DOHH2 (cell line): ENCODE data around the gene HACD3.
A peak's percentile ranks its signal among the peaks of the same experiment; 100 is the strongest.

Source experiments
- H3F3A ChIP-seq: fragments of 200-600 bp; sonication (generic), shearing (Covaris generic); 2 replicates; pipeline ENCODE4 v1.6.0; 2016; ENCODE audit warnings: antibody characterized with exemption, mild to moderate bottlenecking; ENCODE audit not compliant: control insufficient read depth, insufficient read depth
- H3K27ac ChIP-seq: fragments of 200-600 bp; sonication (generic); 2 replicates; pipeline ENCODE4 v1.5.1; 2014; ENCODE audit warnings: low read depth, mild to moderate bottlenecking, low read length, moderate library complexity
- H3K27me3 ChIP-seq: fragments of 200-600 bp; sonication (generic); 2 replicates; pipeline ENCODE4 v1.6.1; 2014; ENCODE audit warnings: mild to moderate bottlenecking, low read length, mixed read lengths; ENCODE audit not compliant: control insufficient read depth
- H3K36me3 ChIP-seq: fragments of 200-600 bp; sonication (generic); 2 replicates; pipeline ENCODE4 v1.6.1; 2014; ENCODE audit warnings: mild to moderate bottlenecking, low read length, moderate library complexity, mixed read lengths; ENCODE audit not compliant: control insufficient read depth
- H3K4me1 ChIP-seq: fragments of 200-600 bp; sonication (generic); 2 replicates; pipeline ENCODE4 v1.6.1; 2014; ENCODE audit warnings: mild to moderate bottlenecking, low read length, mixed read lengths; ENCODE audit not compliant: control insufficient read depth
- H3K4me2 ChIP-seq: fragments of 200-600 bp; sonication (generic); 2 replicates; pipeline ENCODE4 v1.6.0; 2014; ENCODE audit warnings: mild to moderate bottlenecking, low read length, moderate library complexity
- H3K4me3 ChIP-seq: fragments of 200-600 bp; sonication (generic); 2 replicates; pipeline ENCODE4 v1.5.1; 2014; ENCODE audit warnings: mild to moderate bottlenecking, low read length, mixed read lengths
- H3K79me2 ChIP-seq: fragments of 200-600 bp; sonication (generic); 2 replicates; pipeline ENCODE4 v1.6.1; 2014; ENCODE audit warnings: mild to moderate bottlenecking, low read length, mixed read lengths; ENCODE audit not compliant: control insufficient read depth
- H3K9me2 ChIP-seq: fragments of 200-600 bp; sonication (generic); replicated peaks from 2 replicates; pipeline ENCODE4 v1.6.1; 2014; ENCODE audit warnings: mild to moderate bottlenecking, low read length, mixed read lengths; ENCODE audit not compliant: control insufficient read depth
- H3K9me3 ChIP-seq: fragments of 200-600 bp; sonication (generic); 2 replicates; pipeline ENCODE4 v1.6.1; 2014; ENCODE audit warnings: antibody characterized with exemption, low read length, mixed read lengths; ENCODE audit not compliant: control insufficient read depth, insufficient read depth
- H4K20me1 ChIP-seq: fragments of 200-600 bp; sonication (generic); 2 replicates; pipeline ENCODE4 v1.6.0; 2014; ENCODE audit warnings: low read depth, mild to moderate bottlenecking, antibody characterized with exemption, low read length, moderate library complexity; ENCODE audit not compliant: control insufficient read depth, insufficient read depth
- EZH2phosphoT487 ChIP-seq: fragments of 200-600 bp; sonication (generic); IDR thresholded peaks from 2 replicates; pipeline ENCODE4 v1.6.1; 2017; ENCODE audit warnings: borderline replicate concordance, mild to moderate bottlenecking, antibody characterized with exemption, low read length, moderate library complexity, mixed read lengths
- TF ChIP-seq, protein P1 (sequence below): fragments of 200-600 bp; sonication (generic); IDR thresholded peaks from one replicate; pipeline ENCODE4 v1.5.1; 2014; ENCODE audit warnings: antibody characterized with exemption, mild to moderate bottlenecking, low read depth, low read length; ENCODE audit not compliant: poor library complexity, severe bottlenecking

Gene HACD3

DNA sequence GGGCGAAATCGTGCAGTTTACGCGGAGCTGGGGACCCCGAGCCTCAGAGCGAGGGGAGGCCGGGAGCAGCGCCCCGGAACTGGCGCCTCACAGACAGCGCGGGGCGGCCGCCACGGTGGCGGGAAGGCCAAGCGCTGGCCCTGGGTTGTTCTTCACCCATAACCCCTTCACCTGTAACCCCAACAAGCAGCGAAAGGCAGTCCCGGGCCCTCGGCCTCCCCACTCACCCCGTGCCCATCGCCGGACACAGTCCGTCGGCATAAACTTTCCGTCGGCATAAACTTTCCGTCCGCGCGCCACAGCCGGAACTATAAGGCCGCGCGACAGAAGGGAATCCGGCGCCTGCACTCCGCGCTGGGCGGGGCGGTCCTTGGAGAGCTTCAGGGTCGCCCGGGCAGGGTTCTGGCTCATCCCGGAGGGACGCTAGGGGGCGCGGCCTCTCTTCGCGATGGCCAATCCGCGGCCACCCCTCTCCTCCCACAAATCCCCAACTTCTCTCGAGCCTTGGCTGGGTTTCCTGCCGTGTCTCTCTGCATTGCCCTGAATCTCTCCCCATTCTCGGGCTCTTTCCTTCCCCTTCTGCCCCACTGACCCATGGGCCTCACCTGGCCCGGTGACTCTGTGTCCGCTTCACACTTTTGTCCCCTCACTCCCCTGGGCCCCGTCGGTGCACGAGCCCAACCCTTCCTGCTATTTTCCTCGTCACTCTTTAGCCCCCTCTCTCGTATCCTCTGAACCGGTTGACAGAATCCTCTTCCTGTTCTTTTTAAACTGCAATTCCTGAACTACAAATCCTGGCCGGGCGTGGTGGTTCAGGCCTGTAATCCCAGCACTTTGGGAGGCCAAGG lies 80.8 kb downstream of the HACD3 start, which contains the start of gene INTS14:
TSS of gene INTS14 (minus strand) at position 261 of the 848 bp plus-strand sequence. CDS start 3,751 bp downstream, outside the sequence.
- H3K4me2 ChIP-seq, result peak within 1 kb of the TSS; percentile 85
- H3F3A ChIP-seq, result no peaks in the 10 kb centered on the region
- H3K9me2 ChIP-seq, result no peaks in the 10 kb centered on the region
- peaks cover 34% of the 10 kb centered on the region for H3K4me1 ChIP-seq
- peak within 1 kb of the TSS; percentile 49 for H3K27ac ChIP-seq
- H3K9me3 ChIP-seq, result no peaks in the 10 kb centered on the region
- peaks cover 24% of the 10 kb centered on the region for H3K36me3 ChIP-seq
- H3K79me2 ChIP-seq, result peaks cover 56% of the 10 kb centered on the region
- H3K4me3 ChIP-seq, result peak within 1 kb of the TSS; percentile 76
- H4K20me1 ChIP-seq, result no peaks in the 10 kb centered on the region
- H3K27me3 ChIP-seq, result no peaks in the 10 kb centered on the region
- TF ChIP-seq, protein P1, sequence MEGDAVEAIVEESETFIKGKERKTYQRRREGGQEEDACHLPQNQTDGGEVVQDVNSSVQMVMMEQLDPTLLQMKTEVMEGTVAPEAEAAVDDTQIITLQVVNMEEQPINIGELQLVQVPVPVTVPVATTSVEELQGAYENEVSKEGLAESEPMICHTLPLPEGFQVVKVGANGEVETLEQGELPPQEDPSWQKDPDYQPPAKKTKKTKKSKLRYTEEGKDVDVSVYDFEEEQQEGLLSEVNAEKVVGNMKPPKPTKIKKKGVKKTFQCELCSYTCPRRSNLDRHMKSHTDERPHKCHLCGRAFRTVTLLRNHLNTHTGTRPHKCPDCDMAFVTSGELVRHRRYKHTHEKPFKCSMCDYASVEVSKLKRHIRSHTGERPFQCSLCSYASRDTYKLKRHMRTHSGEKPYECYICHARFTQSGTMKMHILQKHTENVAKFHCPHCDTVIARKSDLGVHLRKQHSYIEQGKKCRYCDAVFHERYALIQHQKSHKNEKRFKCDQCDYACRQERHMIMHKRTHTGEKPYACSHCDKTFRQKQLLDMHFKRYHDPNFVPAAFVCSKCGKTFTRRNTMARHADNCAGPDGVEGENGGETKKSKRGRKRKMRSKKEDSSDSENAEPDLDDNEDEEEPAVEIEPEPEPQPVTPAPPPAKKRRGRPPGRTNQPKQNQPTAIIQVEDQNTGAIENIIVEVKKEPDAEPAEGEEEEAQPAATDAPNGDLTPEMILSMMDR, result peak; percentile 70
- TF ChIP-seq EZH2phosphoT487, result no peak

DNA sequence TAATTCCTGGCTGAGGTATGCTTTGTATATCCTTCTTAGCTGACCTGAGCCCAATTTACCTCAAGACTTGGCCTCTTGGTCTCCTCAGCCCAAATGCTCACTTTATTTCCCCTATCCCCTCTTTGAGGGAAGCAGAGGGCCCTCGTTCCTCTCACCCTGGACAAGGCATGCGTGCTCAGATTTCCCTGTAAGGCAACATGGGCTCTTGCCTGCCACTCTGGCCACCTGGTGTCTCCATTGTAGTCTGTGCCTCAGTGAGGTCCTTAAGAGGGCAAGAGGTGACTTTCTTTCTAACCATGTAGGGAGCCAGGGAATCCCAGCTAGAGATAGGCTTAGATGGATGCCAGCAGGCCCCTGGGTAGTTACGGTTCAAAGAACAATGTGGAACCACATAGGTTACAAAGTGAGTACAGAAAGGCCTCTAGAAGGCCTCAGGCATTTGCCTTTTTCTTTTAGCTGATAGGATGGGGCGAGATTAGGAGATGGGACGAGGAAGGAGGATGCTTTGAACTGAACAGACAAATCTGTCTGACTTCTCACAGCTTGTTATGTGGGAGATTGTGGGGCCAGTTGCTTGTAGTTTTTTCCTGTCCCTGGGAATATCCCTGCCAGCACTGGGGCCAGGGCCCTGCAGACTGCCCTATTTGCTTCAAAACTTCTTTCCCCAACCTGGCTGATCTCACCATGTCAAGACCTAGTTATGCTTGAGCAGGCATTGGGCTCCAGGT lies 81.8 kb downstream of the HACD3 start:
- Histone ChIP-seq H4K20me1 (no peaks in the 10 kb centered on the region), H3K9me3 (no peaks in the 10 kb centered on the region), H3K4me1 (peaks cover 34% of the 10 kb centered on the region), H3K9me2 (no peaks in the 10 kb centered on the region), H3K36me3 (peaks cover 19% of the 10 kb centered on the region), H3K4me2 (peak overlapping the region; percentile 85), H3K27ac (no peak overlapping the region), H3F3A (no peaks in the 10 kb centered on the region), H3K79me2 (peaks cover 47% of the 10 kb centered on the region), H3K4me3 (peak overlapping the region; percentile 76), H3K27me3 (no peaks in the 10 kb centered on the region)
- no peak for TF ChIP-seq EZH2phosphoT487
- TF ChIP-seq, protein P1, result no peak

DNA sequence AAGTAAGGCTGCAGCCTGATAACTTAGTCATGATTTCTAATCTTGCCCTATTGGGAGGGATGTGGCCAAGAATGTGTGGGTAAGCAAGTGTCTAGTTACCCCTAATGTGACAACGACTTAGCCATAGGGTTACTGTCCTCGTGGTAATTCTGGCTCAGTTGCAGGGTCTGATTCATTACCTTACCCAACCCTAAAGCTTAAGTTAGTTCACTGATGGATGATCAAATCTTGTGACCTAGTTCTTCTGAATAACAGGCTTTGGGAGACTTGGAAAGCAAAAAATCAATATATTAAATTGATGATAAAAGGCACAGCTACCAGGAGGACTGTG lies 82.3 kb downstream of the HACD3 start:
- Histone ChIP-seq H3K9me2 (no peaks in the 10 kb centered on the region), H3K9me3 (no peaks in the 10 kb centered on the region), H3K79me2 (peaks cover 42% of the 10 kb centered on the region), H3K4me1 (peaks cover 34% of the 10 kb centered on the region), H3K4me3 (no peak overlapping the region), H3K27me3 (no peaks in the 10 kb centered on the region), H3K36me3 (peaks cover 13% of the 10 kb centered on the region), H3K4me2 (peak overlapping the region; percentile 85; the same call in 1 of the 2 replicates), H3K27ac (no peak overlapping the region), H3F3A (no peaks in the 10 kb centered on the region), H4K20me1 (no peaks in the 10 kb centered on the region)
- no peak for TF ChIP-seq EZH2phosphoT487
- TF ChIP-seq, protein P1, result no peak
